NCI-H2171 treated with DMSO at 0.1 percent for 48 hours (cell line): ENCODE results near the gene ENO2.

Experiments
- DNase-seq: peaks from one replicate; lab custom pipeline; 2025; lab: John Stamatoyannopoulos, UW

Gene ENO2

DNA sequence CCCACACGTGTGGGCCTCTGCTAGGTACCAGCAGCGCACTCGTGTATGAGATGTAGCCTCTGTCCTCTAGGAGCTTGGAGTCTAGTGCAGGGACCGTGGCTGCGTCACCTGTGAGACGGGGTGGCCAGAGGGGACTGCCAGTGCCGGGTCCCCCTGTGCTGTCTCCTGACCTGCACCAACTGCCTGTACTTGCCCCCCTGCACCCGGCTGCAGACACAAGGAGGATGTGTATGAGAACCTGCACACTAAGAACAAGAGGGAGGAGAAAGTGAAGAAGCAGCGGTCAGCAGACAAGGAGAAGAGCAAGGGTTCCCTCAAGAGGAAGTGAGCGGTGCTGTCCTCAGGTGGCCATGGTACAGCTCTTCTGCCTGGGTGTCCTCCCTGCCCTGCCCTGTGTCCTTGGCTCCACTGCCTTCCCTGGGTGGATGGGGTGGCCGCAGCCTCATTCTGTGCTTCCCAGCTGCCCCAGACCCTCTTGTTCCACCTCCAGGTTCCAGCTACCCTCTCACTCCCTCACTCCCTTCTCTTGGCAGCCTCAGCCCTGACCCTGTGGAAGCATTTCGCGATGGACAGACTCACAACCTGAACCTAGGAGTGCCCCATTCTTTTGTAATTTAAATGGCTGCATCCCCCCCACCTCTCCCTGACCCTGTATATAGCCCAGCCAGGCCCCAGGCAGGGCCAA, 46.4 kb downstream of the ENO2 start:
- peak; percentile 70 for DNase-seq

DNA sequence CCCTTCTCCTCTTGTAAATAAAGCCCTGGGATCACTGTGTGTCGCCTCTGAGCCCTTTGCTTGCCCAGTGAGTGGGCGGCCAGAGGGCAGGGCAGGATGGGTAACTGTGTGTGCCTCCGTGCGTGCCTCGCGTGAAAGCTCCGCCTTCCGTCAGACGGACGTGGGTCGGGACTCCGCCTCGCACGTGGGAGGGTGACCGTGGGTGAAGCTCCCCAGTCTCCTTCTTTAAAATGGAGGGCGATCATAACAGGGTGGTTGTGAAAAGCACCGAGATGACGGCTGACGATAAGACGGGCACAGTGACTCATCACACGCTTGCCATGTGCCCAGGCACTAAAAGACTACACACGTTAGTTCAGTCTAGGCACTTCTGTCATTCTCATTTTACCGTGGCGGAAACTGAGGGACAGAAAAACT, 46.9 kb downstream of the ENO2 start:
- peak; percentile 98 for DNase-seq

DNA sequence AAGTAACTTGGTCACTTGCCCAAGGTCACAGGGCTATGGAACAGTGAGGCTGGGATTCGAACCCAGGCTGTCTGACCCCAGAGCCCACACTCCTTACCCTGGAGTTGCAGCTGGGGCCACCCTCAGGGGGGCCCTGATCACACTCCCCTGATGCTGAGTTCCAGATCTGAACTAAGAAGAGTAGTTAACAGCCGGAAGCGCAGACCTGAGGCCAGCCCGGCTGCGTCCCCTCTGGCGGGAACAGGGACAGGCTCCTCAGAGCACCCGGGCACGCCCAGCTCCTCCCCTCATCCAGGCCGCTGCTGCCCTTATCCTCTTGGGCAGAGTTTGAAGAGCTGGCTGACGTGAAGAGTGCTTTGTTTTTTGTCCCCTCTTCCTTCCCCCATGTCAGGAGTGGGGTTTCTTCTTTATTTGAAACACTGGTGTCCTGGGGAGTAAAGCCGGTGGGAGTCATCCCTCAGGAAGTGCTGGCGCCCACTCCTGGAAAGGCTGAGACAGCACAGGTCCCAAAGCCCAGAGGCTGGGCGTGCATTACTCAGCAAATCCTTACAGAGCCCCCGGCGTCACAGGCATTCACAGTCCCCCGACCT, 47.4 kb downstream of the ENO2 start:
- peak; percentile 100 for DNase-seq

DNA sequence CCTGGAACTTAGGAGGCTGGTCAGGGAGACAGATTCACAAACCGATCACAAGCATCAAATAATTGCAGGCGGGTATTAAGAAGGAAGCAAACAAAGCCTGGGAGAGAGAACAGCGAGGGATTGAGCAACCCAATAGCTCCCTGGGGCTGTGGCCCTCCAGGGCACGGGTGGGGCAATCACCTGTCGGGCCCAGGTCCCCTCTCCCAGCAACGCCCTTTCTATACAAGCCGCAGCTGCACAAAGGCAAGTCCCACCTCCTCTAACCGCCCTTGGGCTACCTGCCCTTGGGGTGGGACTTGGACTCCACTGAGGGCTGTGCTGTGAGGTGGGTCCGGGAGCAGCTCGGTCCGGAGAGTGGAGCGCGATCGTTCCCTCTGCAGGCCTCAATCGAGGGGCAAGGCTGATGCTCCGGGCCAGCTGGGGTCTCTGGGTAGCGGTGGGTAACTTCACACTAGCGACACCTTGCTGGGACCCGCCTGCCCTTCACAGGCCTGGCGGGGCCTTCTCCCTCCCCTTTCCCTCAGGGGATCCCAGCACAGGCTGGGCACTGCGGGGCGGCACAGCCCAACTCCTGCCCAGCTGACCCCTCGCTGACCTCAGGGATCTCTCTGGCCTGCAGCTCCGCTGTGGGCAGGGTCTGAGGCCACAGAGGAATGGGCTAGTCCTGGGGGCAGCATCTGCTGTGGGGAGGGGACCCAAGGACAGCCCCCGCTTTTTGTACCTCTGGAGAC, 48.1 kb downstream of the ENO2 start:
- peak; percentile 99 for DNase-seq

DNA sequence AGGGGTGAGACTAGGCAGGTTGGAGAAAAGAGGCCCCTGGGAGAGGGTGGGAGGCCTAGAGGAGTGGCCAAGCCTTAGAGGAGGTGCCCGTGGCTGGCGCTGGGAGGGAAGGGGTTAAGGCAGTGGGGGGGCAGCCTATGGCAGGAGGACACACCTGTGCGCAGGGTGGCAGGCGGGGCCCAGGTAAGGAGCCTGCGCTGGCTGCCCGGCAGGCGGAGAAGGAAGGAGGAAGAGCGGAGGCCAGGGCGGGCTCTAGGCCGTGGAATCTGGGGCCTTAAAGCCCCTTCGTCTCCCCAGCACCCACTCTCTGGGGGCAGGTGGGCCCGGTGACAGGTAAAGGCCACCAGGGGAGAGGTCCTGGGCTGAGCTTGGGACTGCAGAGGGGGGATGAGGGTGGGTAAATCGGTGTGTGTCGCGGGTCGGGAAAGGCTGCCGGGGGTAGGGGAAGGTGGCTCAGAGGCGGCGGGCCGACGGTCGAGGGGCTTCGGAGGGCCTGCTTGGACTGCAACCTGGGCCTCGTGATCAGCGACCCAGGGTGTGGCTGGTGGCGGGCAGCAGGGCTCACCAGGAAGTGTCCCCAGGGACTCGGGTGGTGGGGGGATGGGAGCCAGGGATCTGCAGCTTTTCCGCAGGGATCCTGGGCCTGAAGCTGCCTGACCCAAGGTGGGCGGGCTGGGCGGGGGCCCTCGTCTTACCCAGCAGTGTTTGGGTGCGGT, 48.8 kb downstream of the ENO2 start:
- DNase-seq, result peak; percentile 100

DNA sequence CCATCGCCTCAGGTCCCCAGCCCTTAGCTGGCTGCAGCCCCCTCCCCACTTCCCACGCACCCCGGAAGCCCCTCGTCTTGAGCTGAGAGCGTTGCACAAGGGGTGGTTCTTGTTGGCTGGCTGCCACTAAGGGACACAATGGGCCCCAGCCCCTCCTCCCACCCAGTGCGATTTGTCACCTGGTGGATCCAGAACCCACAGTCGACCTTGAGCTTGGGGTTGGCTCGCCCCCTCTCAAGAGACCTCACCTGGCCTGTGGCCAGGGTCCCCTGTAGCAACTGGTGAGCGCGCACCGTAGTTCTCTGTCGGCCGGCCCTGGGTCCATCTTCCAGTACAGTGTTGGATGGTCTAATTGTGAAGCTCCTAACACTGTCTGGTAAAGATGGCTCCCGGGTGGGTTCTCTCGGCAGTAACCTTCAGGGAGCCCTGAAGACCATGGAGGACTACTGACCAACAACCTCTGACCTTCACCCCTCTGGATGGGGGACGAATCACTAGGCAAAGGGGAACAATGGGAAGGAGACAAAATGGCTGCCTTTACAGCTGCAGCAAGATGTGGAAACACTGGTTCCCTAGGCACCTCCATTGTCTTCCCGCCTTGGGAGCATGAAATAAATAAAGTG, 49.5 kb downstream of the ENO2 start:
- DNase-seq, result peak; percentile 97

DNA sequence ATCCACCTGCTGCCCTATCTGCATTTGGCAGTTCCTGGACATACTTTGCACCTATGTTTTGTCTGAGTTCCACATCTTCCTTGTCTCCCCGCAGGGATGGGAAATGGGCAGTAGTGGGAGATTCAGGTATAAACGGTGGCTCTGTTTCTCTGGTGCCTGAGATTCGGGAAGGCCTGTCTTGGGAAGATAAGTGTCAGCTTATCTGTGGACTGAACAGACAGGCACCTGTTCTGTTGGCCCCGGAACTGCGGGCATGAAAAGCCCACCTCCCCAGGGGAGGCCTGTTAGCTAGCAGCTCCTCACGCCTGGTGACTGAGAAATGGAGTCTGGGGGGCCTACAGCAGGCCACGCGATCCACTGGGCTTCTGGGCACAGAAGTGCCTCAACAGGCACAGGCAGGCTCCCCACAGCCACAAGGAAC, 50.2 kb downstream of the ENO2 start:
- peak; percentile 94 for DNase-seq

DNA sequence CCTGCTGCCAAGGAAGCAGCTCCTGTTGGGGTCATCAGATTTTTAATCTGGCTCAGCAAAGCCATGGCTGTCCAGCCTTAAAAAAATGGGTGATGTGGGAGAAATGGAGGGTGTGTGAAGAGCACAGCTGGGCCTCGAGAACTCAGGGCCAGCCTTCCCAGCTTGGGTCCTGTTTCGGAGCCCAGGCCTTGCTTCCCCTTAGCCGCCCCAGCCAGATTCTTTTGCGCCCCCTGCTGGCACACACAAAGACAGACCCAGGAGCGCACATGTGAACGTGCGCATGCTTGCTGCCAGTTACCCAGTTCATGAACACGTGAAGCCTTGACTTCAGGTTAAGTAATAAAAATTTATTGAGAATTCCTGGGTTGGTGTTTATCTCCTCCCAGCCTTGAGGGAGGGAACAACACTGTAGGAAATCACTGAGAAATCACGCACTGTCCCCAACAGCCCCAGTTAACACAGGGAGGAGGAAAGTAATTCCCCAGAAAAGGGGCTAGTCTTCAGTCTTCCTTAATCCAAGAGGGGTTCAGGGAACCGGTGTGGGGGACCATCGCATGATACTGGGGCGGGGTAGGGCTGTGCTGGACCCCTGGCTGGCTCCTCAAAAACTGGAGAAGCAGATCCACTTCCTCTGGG, 50.8 kb downstream of the ENO2 start:
- peak; percentile 100 for DNase-seq

DNA sequence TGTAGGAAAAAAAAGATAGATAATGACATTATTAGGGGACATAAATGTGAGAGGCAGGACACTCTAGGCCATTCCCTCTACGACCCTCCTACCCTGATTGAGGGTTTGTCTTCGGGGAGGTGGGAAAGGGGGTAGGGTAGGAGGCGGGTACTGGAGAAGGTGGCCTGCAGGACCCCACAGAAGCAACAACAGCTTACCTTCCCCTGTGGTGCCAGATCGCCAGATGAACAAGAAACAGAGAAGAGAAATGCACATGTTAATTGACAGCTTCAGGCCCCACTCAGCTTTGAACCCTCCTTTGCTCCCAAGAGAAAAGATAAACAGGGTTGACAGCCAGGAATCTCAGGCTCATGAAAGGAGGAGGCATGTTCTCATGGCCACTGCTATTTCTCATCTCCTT, 51.3 kb downstream of the ENO2 start:
- DNase-seq, result peak; percentile 72

DNA sequence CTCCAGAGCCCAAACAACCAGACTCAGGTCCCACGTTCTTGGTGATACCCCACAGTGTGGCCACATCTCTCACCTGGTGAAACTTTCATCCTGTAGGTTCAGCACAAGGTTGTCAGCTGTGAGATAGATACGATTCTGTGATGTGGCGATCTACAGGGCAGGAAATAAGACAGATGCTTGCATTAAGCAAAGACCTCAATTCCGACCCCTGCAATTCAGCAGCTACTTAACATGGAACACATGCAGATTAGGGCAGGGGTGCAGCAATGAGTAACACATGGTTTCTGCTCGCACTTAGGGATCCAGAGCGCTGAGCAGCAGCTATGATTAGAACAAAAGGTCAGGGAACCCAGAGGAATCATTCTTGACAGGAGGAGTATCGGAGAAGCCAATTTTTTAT, 52.0 kb downstream of the ENO2 start:
- no peak for DNase-seq

DNA sequence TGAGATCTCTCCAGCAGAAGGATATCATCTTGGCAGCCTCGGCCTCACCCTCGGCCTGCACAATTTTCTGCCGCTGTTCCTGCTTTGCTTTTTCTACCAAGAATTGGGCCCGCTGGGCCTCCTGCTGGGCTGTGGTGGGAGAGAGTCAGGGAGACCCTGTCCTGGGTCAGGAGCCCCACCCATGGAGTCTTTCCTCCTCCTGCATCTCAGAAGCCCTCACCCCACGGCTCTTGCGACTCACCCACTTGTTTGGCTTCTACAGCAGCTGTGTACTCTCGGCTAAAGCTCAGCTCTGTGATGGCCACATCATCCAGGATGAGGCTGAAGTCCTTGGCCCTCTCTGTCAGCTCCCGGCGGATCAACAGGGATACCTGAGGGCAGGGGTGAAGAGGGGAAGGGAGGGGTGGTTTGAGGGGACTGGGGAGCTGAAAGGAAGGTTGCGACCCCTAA, 53.3 kb downstream of the ENO2 start:
- no peak for DNase-seq

DNA sequence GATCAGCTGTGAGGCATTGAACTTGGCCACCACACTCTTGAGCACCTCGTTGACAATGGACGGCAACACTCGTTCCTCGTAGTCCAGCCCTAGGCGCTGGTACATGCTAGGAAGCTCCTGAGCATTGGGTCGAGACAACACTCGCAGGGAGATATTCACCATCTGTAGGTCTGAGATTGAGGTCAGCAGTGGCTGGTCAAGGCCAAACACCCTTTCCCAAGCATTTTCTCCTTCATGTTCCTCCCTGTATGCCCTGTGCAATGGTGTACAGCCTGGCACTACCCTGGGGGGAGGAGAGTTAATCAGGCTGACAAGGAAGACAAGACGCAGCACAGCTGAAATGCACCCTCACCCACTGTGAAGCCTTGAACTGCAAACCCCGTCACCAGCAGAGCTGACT, 54.0 kb downstream of the ENO2 start:
- no peak for DNase-seq

DNA sequence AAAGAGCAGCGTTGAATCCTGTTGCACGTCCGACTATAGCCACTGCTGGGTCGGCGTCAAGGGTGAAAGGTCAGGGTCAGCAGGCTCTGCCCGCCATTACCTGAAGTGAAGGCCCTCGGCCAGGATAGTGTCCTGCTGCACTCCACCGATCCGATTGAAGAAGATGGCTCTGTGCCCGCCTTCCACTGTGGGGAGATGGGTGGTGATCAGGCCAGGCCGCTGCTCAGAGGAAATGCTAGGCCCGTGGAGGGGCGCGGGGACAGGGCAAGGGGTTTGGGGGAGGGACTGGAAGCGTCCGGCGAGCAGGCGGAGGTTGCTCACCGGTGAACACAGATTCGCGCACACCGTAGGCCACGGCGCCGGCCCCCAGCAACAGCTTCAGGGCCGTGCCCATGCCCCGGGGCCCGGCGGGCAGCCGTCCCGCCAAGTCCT, 55.7 kb downstream of the ENO2 start:
- DNase-seq, result no peak
